Sciatic nerve (tissue), 2 donors: ENCODE data around the gene ANKRD6. TPM values are rescaled to one million over a fixed set of nuclear protein-coding genes. Genes with fewer than 3 reads are reported as not detected.
"Not testable (repeated sequence)": the region's sequence is repeated elsewhere in the genome, so short reads cannot be mapped to it uniquely, and the experiment has no call there.

ENCODE experiments used
- ATAC-seq: fragments of 200-7000 bp; cut with Tn5 transposase; one replicate; pipeline ENCODE4 v1.9.1; 2020; ENCODE audit warnings: mild to moderate bottlenecking, moderate library complexity
- DNase-seq: peaks from one replicate; pipeline ENCODE4 v3.0.0-alpha.2; 2020; ENCODE audit warnings: low spot score
- intact Hi-C: fragments of 100-400 bp; cut with DNase I; formaldehyde crosslinking; loops from one replicate; pipeline ENCODE4 v1.14.2; 2022
- total RNA-seq: library from RNA; stranded (reverse); fragmentation: NEBNext Ultra II Directional; extraction: Animal tissue kit (Norgen Biotek cat#: 25700); gene quantifications from one replicate; pipeline ENCODE4 v1.2.1, GENCODE V29; 2021
- donor health status: DM: no; HTN: no; CAD: no.
- donor health status: DM: no; HTN: no; CAD: no.

Gene ANKRD6
- total RNA-seq: 22.3 TPM

DNA sequence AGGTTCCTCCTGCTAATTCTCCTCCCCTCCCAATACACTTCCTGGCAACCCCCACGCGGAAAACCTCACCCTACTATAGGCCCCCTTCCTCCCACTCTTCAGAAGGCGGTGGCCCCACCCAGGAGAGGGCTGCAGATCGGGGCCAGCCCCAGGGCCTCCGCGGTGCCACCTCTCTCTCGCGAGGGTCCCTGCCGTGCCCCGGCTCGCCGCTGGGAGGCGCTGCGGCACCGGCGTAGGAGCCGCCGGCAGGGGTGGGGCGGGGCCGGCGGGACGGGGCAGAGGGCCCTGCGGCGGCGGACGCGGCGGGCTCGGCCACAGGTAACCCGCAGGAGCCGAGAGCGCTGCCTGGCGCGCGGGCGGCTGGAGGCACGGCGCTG lies at the start of gene ANKRD6:
Gene ANKRD6 (plus strand): TSS at position 278 of the 377 bp plus-strand sequence. CDS start 133,825 bp downstream, outside the sequence.
- intact Hi-C loops: loop anchor here (5.0 kb wide), 1 partner anchor 174 kb away; no protein-coding TSS in a partner anchor
- DNase-seq (peak; percentile 87), ATAC-seq (peak; percentile 93)

DNA sequence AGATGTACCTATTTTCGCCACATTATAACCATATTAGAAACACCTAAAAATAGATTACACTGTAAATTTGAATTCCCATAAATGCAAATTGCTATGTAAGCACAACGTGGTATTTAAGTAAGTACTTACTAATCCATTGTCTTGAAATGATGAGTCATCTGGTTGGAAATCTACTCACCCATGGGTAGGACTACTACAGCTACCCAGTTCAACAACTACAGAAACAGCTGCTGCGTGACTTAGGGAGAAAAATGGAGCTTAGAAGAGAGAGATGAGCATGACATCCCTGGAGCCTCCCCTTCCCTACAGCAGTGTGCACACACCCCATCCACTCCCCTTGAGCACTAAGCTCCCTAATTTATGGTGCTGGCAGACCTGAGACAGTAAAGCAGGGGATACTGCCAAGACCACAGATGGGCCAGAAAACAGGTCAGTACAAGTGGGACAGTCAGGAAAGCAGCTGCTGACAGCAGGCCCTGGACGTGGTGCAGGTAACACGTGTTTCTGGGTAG lies 47.7 kb upstream of the ANKRD6 start:
- ATAC-seq (no peak), DNase-seq (no peak)
- intact Hi-C loops: no loop called here

DNA sequence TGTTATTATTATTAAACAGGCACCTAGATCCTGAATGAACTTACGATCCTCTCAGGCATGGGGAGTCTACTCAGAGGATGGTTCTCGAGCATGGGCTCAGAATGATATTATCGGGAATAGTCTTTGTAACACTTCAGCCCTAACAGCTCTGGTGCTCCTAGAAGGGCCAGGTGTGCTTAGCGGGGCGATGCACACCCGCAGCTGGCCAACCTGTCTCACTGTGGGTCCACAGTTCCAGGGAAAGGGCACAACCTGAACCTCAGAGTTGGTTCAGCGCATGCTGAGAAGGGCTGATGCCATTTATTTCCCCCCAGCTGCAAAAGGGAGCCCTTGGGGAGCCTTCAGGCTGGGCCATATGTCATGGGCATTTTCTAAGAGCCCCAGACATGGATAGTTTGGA lies 47.1 kb upstream of the ANKRD6 start:
- no peak for ATAC-seq
- intact Hi-C loops: no loop called here

DNA sequence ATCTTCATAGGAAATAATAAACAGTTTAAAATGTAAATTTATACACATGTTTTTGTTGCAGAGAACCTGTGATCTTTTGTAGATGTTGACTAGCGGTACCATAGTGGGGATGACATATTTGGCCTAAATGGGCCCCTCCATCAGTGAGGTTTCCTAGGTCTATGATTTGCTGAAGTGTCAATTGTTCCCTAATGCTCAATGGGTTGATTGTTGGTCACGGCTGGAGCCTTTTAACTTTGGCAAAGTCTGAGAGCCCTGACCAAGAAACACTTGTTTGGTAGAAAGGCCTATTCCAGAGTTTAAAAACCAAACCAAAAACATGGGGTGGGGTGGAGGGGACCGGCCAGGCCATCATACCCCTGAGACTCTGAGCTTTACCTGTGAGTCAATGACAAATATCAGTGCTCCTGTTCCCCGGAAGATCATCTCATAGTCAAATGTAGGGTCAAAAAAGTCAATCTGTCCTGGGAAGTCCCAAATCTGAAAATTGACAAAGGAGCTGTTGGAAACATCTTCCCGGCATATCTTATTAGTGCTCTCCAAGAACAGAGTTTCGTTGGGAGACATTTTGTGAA lies 45.9 kb upstream of the ANKRD6 start:
- ATAC-seq: no peak
- intact Hi-C loops: no loop called here

More for the DNA sequence above, 47.1 kb upstream of the ANKRD6 start:
- DNase-seq: no peak

DNA sequence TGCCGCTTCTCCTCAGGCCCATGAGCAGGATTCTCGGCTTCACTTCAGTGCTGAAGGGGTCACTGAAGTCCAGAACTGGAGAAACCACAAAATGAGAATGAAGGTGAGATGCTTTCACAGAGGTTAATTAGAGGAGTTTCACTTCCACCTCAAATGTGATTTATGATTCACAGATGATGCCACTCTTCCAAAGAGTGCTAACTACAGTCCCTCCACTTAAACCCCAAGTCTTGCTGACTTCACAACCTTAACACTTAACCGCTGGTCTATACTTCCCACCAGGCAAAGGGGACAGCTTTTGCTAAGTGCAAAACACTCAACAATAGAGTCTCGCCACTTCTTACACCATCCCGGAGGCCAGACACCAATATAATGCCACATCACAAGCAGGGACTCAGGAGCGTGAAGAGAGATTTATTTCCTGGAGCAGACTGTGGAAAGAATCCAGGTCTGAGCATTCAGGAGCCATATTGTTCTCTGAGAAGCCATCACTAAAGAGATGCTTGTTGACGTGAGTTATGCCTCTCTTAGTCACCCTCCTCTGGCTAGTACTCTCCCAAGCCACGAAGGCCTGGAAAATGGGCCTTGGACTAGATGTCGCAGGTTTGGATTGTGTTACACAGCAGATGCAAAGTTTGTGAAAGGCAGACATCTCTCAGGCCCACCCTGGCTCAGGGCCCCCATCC lies 45.3 kb upstream of the ANKRD6 start:
- DNase-seq (no peak), ATAC-seq (no peak)
- intact Hi-C loops: no loop called here

More for the DNA sequence above, 45.9 kb upstream of the ANKRD6 start:
- DNase-seq: no peak

DNA sequence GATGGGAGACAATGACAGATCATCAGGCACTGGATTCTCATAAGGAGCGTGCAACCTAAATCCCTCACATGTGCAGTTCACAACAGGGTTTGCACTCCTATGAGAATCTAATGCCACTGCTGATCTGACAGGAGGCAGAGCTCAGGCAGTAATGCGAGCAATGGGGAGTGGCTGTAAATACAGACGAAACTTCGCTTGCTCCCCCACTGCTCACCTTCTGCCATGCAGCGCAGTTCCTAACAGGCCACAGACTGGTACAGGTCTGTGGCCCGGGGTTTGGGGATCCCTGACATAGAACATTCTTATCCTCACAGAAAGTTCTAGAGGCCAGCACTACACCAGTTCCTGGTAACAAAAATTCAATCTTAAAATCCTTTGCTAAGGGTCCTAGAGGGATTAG lies 44.1 kb upstream of the ANKRD6 start:
- intact Hi-C loops: no loop called here
- DNase-seq (no peak), ATAC-seq (no peak)

DNA sequence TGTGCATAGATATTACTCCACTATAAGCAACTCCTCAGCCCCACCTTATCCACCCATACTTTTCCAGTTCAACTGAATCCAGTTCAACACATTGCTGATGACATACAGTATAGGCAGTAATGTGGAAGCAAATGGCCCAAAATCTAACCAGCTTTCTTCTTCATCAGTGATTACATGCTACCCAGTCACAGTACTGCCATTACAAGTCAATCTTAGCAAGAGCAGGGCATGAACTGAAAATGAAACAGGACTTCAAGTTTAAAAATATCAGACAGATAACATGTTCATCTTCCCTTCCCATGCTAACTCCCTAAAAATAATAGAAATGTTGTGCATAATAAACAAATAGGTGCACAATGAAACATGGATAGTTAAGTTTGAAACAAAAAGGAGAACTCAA lies 40.1 kb upstream of the ANKRD6 start:
- DNase-seq (no peak), ATAC-seq (no peak)
- intact Hi-C loops: no loop called here

DNA sequence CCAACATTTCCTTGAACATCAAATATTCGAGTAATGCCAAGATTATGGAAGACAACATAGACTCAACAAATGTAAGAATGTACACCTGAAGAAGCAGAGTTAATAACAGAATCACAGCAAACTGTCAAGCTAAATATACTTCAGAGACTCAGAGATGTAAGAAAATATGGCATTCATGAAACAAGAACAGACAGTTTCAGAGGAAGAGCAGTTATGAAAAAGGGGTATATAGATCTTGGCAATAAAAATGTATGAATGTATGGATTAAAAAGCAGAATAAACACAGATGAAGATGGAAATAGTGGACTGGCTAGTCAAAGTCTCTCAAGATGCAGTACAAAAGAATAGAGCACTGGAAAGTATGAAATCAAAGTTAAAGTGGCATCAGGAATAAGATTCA lies 39.3 kb upstream of the ANKRD6 start:
- intact Hi-C loops: no loop called here
- DNase-seq: no peak
- no peak for ATAC-seq

DNA sequence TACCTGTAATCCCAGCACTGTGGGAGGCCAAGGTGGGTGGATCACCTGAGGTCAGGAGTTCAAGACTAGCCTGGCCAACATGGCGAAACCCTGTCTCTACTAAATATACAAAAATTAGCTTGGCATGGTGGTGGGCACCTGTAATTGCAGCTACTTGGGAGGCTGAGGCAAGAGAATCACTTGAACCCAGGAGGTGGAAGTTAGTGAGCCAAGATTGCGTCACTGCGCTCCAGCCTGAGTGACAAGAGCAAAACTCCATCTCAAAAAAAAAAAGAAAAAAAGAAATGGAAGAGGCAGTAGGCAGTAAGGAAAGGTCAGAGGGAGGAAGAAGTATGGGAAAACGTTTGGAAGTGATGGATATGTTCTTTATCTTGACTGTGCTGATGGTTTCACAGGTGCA lies 35.1 kb upstream of the ANKRD6 start:
- ATAC-seq, DNase-seq, intact Hi-C loops: not testable (repeated sequence)

DNA sequence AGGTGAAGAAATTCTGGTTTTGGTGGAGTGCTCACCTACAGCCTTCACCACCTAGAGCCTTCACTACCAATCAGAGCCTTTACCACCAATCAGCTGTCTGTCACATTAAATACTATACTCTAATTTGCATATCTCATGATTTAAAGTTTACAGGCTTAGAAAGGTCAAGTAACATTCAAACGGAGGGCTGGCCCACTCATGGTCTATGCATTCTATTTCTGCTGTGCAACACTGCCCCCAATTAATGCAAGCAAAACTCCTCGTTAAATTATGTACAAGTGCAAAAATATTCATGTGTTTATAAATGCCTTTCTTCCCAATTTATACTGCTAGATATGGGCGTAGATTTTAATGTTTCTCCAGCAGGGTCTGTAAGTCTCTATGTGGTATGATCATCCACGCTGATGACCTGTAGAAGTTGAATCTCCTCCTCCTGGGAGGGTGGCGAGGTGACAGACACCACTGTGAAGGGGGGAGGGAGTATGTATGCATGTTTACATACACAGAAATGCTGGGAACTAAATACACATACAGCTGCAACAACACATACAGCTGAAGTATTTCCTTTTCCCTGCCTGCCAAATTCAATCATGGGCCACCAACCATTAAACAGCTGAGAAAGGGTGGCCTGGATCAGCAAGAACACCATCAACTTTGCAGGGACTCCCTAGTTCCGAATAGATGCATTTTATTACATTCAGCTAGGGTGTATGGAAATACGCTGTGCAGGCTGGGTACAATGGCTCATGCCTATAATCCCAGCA lies 34.0 kb upstream of the ANKRD6 start:
- intact Hi-C loops: no loop called here
- no peak for DNase-seq
- no peak for ATAC-seq

DNA sequence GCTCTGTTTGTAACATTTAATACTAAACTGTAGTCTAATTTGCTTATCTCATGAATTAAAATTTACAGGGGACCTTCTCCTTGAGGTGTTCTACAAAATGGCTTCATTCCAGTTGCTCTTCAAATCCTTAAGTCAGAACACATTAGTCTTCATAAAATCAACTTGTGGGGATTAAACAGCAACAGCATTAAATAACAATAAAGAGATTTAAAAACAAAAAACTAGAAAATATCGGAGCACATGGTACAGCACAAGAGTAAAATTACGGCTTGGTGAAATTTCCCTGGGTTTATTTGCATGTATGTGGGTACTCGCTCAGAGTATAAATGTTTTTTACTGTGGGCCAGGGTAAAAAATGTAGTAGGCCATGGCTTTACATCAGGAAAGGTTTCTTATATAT lies 32.9 kb upstream of the ANKRD6 start:
- ATAC-seq (no peak), DNase-seq (no peak)
- intact Hi-C loops: no loop called here

DNA sequence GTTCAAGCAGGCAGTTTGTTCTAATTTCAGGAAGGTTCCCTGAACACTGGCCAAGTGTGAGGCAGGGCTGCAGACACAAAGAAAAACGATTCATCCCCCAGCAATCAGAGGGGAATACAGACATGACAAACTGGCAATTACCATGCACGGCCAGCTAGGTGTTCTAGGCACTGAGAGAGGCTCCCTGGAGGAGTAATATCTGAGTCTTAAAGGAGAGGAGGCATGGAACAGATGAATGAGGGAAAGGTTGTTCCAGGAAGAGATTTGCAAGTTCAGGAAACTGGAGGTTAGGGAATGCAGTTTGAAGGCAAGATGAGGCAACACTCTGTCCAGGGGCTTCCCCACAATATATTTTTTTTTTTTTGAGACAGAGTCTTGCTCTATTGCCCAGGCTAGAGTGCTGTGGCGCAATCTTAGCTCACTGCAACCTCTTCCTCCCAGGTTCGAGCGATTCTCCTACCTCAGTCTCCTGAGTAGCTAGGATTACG lies 32.0 kb upstream of the ANKRD6 start:
- intact Hi-C loops: no loop called here
- no peak for ATAC-seq
- no peak for DNase-seq

DNA sequence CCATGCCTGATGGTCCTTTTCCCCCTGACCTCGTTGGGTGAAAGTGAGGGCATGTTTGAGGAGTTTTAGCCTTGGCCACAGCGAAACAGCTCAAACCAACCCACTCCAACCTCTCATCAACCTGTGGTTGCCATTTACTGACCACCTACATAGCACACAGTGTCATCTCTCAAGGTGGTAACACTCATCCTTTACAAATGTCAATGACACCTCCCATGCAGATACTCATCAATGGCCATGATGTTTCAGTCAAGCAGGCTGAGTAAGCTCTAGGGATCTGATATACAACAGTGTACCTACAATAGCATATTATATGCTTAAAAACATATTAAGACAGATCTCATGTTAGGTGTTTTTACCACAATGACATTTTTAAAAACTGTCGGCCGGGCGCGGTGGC lies 30.2 kb upstream of the ANKRD6 start:
- intact Hi-C loops: no loop called here
- ATAC-seq (no peak), DNase-seq (no peak)

DNA sequence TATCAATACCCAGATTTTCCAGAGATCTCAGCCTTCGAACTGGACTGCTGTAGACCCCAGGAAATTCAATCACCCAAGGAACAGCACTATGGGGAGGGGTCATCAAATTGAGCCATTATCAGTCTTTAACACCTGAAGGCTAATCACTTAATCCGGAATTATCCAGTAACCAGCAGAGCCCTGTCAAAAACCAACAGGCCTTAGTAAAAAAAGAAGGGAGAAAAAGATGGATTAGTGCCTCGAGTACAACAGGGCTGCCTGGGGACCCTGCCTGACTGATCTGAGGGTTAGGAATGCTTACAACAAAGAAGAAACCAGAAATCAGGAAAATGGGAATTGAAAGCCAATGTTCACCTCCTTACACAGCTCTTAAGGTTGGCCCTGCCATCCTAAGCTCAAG lies 28.4 kb upstream of the ANKRD6 start:
- ATAC-seq: no peak
- DNase-seq: no peak
- intact Hi-C loops: no loop called here

DNA sequence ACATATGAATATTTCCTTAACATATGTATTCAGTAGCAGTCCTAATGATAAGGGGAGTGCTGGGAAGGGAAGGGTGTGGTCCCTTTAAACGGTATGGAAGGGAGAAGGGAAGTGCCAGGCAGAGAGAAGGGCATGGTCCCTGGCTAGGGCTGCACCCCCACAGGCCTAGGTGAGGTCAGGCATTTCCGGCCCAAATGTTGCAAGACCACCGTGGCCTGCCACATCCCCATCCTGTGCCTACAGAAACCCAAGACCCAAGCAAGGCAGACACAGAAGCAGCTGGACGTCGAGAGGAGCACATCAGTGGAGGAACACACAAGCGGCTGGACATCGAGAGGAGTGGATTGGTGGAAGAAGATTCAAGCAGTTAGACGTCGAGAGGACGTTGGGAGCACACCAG lies 26.8 kb upstream of the ANKRD6 start:
- intact Hi-C loops: no loop called here
- DNase-seq (no peak), ATAC-seq (no peak)

DNA sequence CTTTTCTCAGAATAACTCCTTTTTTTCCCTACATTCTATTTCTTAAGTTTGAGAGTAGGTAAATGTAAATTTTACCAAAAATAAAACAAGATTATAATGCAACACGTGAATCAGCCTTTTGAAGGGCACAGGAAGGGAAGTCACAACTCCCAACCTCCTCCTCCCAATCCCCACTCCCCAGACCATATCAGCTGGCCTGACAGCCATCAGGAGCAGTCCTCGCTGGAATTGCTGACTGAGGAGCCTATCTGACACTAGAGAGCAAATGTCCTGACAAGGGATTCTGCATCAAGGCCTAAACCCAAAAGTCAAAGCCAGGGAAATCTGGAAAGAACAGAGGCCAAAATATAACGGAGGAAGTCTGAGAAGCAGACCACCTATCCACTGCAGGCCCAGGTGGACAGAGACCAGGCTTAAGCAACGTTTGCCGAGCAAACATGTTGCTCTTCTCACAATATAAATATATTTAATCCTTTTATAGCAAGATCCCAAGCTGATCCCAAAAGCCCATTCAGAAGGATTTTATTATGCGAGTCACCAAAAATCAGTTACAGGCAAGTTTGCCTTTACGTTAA lies 23.4 kb upstream of the ANKRD6 start:
- intact Hi-C loops: no loop called here

DNA sequence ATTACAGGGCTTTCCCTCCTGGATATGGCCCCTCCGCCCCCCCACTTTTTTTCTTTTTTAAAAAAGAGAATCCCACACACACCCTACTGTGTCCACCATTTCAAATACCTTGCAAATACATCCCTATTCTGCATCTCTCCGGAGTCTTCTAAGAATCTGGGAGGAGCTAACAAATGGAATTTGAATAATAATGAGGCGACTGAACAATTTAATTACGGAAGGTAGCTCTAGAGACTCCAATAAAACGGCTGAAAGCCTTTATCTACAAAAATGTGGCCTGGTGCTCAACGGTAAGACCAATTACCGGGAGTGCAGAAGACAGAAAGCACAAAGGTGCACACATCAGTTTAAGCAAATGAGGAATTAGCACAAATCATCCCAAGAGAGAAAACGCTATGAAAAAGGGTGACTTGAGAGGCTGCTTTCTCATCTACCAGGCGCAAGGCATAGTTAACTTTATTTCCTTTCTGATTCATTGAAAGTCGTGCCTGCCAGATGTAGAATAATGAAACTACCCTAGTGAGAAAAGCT lies 22.7 kb upstream of the ANKRD6 start:
- intact Hi-C loops: no loop called here
- no peak for ATAC-seq
- DNase-seq: no peak

More for the DNA sequence above, 23.4 kb upstream of the ANKRD6 start:
- ATAC-seq (no peak), DNase-seq (no peak)

DNA sequence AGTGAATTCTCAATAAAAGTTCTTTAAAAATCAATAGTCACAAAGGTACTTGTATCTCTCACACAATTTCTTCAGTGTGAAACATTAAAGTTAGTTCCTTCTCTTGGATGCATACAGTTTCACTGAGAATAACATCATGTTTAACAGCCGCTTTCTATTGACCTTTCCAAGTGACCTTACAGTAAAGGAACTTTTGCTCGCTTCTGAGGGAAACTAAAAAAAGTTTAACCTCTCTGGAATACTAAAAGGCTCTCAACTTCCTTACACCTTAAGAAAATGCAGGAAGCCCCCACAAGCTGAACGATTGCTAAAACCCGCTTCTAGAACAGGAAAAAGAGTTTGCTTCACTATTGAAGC lies 22.2 kb upstream of the ANKRD6 start:
- no peak for ATAC-seq
- DNase-seq: no peak
- intact Hi-C loops: no loop called here
